CD14-positive monocyte (primary cell): ENCODE results near the gene IQGAP2. TPM values are rescaled to one million over a fixed set of nuclear protein-coding genes. Genes with fewer than 3 reads are reported as not detected.

Experiments used
- DNase-seq, 3 donors: peaks; one replicate each; pipeline ENCODE4 v3.0.0-alpha.2; 2011 to 2022
- H2AFZ ChIP-seq: 2 replicates; pipeline ENCODE4 v1.6.0; 2012; ENCODE audit warnings: mild to moderate bottlenecking, low read depth, low read length, inconsistent platforms; ENCODE audit not compliant: insufficient read depth, poor library complexity, severe bottlenecking
- H3K27ac ChIP-seq, 2 donors: 1 replicate in 1 of 2; 2 replicates in 1 of 2; pipeline ENCODE4 v1.5.1; 2012 to 2013; ENCODE audit warnings: low read length in 2 of 2, control low read depth in 1 of 2, inconsistent platforms in 1 of 2, low read depth in 1 of 2, mild to moderate bottlenecking in 1 of 2
- H3K27me3 ChIP-seq, 2 donors: one replicate each; pipeline versions ENCODE4 v1.6.0 to v1.6.1; 2011 to 2013; ENCODE audit warnings: low read length in 2 of 2; ENCODE audit not compliant: control insufficient read depth in 2 of 2, insufficient read depth in 2 of 2
- H3K36me3 ChIP-seq, 2 donors: replicated peaks in 1 of 2; 1 replicate in 1 of 2; 2 replicates in 1 of 2; pipeline versions ENCODE4 v1.5.1 to v1.6.1; 2012 to 2013; ENCODE audit warnings: low read length in 2 of 2, control low read depth in 1 of 2, inconsistent platforms in 1 of 2, mild to moderate bottlenecking in 1 of 2; ENCODE audit not compliant: insufficient read depth in 2 of 2, control insufficient read depth in 1 of 2
- H3K4me1 ChIP-seq, 2 donors: 1 replicate in 1 of 2; 2 replicates in 1 of 2; pipeline versions ENCODE4 v1.5.1 to v1.6.1; 2012 to 2013; ENCODE audit warnings: low read length in 2 of 2, control low read depth in 1 of 2, inconsistent platforms in 1 of 2, mild to moderate bottlenecking in 1 of 2, moderate library complexity in 1 of 2; ENCODE audit not compliant: insufficient read depth in 2 of 2, control insufficient read depth in 1 of 2
- H3K4me2 ChIP-seq: replicated peaks from 2 replicates; pipeline ENCODE3; 2012; ENCODE audit warnings: low read length, moderate library complexity, mild to moderate bottlenecking; ENCODE audit not compliant: poor library complexity, severe bottlenecking; ENCODE audit errors: extremely low read depth
- H3K4me3 ChIP-seq, 3 experiments: fragments of 200-600 bp in 1 of 3; sonication (generic) in 1 of 3; replicated peaks in 1 of 3; 1 replicate in 2 of 3; 2 replicates in 1 of 3; pipeline ENCODE4 v1.5.1; 2011 to 2013; ENCODE audit warnings: low read length in 3 of 3, mild to moderate bottlenecking in 3 of 3, control low read depth in 2 of 3, low read depth in 2 of 3, inconsistent platforms in 1 of 3, moderate library complexity in 1 of 3
- H3K79me2 ChIP-seq: 2 replicates; pipeline ENCODE4 v1.6.0; 2012; ENCODE audit warnings: mild to moderate bottlenecking, control low read depth, inconsistent platforms, low read length, moderate library complexity; ENCODE audit not compliant: insufficient read depth
- H3K9ac ChIP-seq: 2 replicates; pipeline ENCODE4 v1.6.0; 2017; ENCODE audit warnings: low read length, mild to moderate bottlenecking; ENCODE audit not compliant: insufficient read depth, poor library complexity, severe bottlenecking
- H3K9me3 ChIP-seq, 2 donors: replicated peaks in 1 of 2; 1 replicate in 1 of 2; 2 replicates in 1 of 2; pipeline versions ENCODE4 v1.5.1 to v1.6.1; 2012 to 2013; ENCODE audit warnings: low read length in 2 of 2, control low read depth in 1 of 2; ENCODE audit not compliant: control insufficient read depth in 1 of 2, insufficient read depth in 1 of 2
- H4K20me1 ChIP-seq: 2 replicates; pipeline ENCODE4 v1.6.0; 2012; ENCODE audit warnings: mild to moderate bottlenecking, low read length, control low read depth, moderate library complexity; ENCODE audit not compliant: insufficient read depth
- H3K27ac Mint-ChIP-seq, 7 donors: one replicate each; pipeline ENCODE4 v1.8.0; 2020; ENCODE audit warnings: mild to moderate bottlenecking in 7 of 7, mixed read lengths in 7 of 7, moderate library complexity in 6 of 7, inconsistent platforms in 2 of 7
- H3K27me3 Mint-ChIP-seq, 3 donors: one replicate each; pipeline ENCODE4 v1.8.0; 2021 to 2022; ENCODE audit warnings: low read depth in 3 of 3, mild to moderate bottlenecking in 3 of 3, mixed read lengths in 3 of 3, moderate library complexity in 3 of 3, inconsistent platforms in 1 of 3
- H3K36me3 Mint-ChIP-seq, 2 donors: one replicate each; pipeline ENCODE4 v1.8.0; 2020; ENCODE audit warnings: mixed read lengths in 2 of 2, inconsistent platforms in 1 of 2, mild to moderate bottlenecking in 1 of 2
- H3K4me1 Mint-ChIP-seq: one replicate; pipeline ENCODE4 v1.8.0; 2020; ENCODE audit warnings: mild to moderate bottlenecking, mixed read lengths
- H3K4me3 Mint-ChIP-seq, 2 donors: one replicate each; pipeline ENCODE4 v1.8.0; 2020; ENCODE audit warnings: mild to moderate bottlenecking in 2 of 2, mixed read lengths in 2 of 2, moderate library complexity in 1 of 2
- H3K9me3 Mint-ChIP-seq, 7 donors: one replicate each; pipeline ENCODE4 v1.8.0; 2020 to 2022; ENCODE audit warnings: mixed read lengths in 7 of 7, mild to moderate bottlenecking in 6 of 7, moderate library complexity in 6 of 7, inconsistent platforms in 2 of 7
- CTCF ChIP-seq: fragments of 200-600 bp; IDR thresholded peaks from one replicate; pipeline ENCODE4 v1.8.0; 2022; ENCODE audit warnings: antibody characterized with exemption, mild to moderate bottlenecking
- WGBS: methylation state at CpG from one replicate; pipeline ENCODE4 v1.1.5; 2013; ENCODE audit warnings: missing lambda C conversion rate; ENCODE audit not compliant: insufficient coverage; 5-methylcytosine and 5-hydroxymethylcytosine counted together
- intact Hi-C, 2 donors: fragments of 100-400 bp; cut with micrococcal nuclease; formaldehyde crosslinking; loops; one replicate each; pipeline versions ENCODE4 v1.15.0 to v1.15.1; 2023
- polyA plus RNA-seq, 3 donors: library from polyadenylated mRNA; depleted of rRNA in 1 of 3; unstranded in 2 of 3; stranded (reverse) in 1 of 3; fragments of 300-500 nt in 2 of 3; fragments of >200 nt in 1 of 3; fragmentation: Illumina TruSeq in 2 of 3; gene quantifications; 1 replicate in 2 of 3; 2 replicates in 1 of 3; pipeline ENCODE4 v1.2.3, GENCODE V29; 2012 to 2021

The IQGAP2 gene
- polyA plus RNA-seq, 3 donors: 21.4 to 50.9 (median 35.4) TPM

- Histone ChIP-seq H3K4me2 (no peak overlapping the region), H3K9ac (no peak overlapping the region), H3K36me3 (peaks cover 66 to 97% of the 10 kb centered on the region in 2 donors), H3K9me3 (no peaks in the 10 kb centered on the region), H3K79me2 (no peaks in the 10 kb centered on the region), H4K20me1 (peaks cover 25% of the 10 kb centered on the region), H3K27me3 (no peaks in the 10 kb centered on the region), H3K4me3 (no peak overlapping the region), H3K27ac (no peak overlapping the region), H2AFZ (no peak overlapping the region), H3K4me1 (no peaks in the 10 kb centered on the region)
- H3K4me1 Mint-ChIP-seq: peaks cover 20% of the 10 kb centered on the region
- WGBS: no CpG with 5 or more reads among the region's 2 CpGs
- peaks cover 74 to 87% of the 10 kb centered on the region in 2 donors for H3K36me3 Mint-ChIP-seq
- no peak overlapping the region for H3K4me3 Mint-ChIP-seq
- H3K27ac Mint-ChIP-seq: no peak overlapping the region
- no peak for TF ChIP-seq CTCF
- intact Hi-C loops: loop anchor here (5.0 to 10.0 kb wide), 3 partner anchors 37 to 170 kb away; no protein-coding TSS in a partner anchor
- no peaks in the 10 kb centered on the region for H3K9me3 Mint-ChIP-seq
- no peak for DNase-seq
- H3K27me3 Mint-ChIP-seq: no peaks in the 10 kb centered on the region
Measured at GRCh38 chr5:76604838-76605237, 201.8 kb downstream of the IQGAP2 start.

GRCh38 chr5:76606701-76607100 lies 203.6 kb downstream of the IQGAP2 start:
- no peak overlapping the region for H3K9ac ChIP-seq
- WGBS: no CpG with 5 or more reads among the region's 2 CpGs
- no peaks in the 10 kb centered on the region for H3K79me2 ChIP-seq
- no peaks in the 10 kb centered on the region for H3K27me3 ChIP-seq
- peaks cover 15% of the 10 kb centered on the region for H4K20me1 ChIP-seq
- Mint-ChIP-seq H3K4me3 (no peak overlapping the region), H3K4me1 (peaks cover 20% of the 10 kb centered on the region), H3K36me3 (peaks cover 72 to 86% of the 10 kb centered on the region in 2 donors), H3K9me3 (no peaks in the 10 kb centered on the region), H3K27me3 (no peaks in the 10 kb centered on the region), H3K27ac (peak overlapping the region in 2 of 7 donors; percentile 30 to 75)
- no peaks in the 10 kb centered on the region for H3K4me1 ChIP-seq
- H3K4me3 ChIP-seq: no peak overlapping the region
- H3K36me3 ChIP-seq: peaks cover 55 to 94% of the 10 kb centered on the region in 2 donors
- no peak overlapping the region for H3K4me2 ChIP-seq
- H2AFZ ChIP-seq: no peak overlapping the region
- no peaks in the 10 kb centered on the region for H3K9me3 ChIP-seq
- TF ChIP-seq CTCF: no peak
- intact Hi-C loops: loop anchor here in 1 of 2 donors (10.0 kb wide), 1 partner anchor 168 kb away; no protein-coding TSS in a partner anchor
- DNase-seq: no peak
- H3K27ac ChIP-seq: peak overlapping the region in 1 of 2 donors; percentile 43
